H1 (cell line): ENCODE measurements around the gene PROP1.

Source experiments
- E2F6 ChIP-seq: IDR thresholded peaks from 2 replicates; pipeline ENCODE4 v1.6.1; 2012; ENCODE audit warnings: inconsistent platforms
- EP300 ChIP-seq, 2 experiments: IDR thresholded peaks; 1 replicate in 1 of 2; 2 replicates in 1 of 2; pipeline ENCODE4 v1.6.1; 2011 to 2012; ENCODE audit warnings: low read depth in 2 of 2, low read length in 2 of 2, mild to moderate bottlenecking in 2 of 2, borderline replicate concordance in 1 of 2, inconsistent platforms in 1 of 2, moderate library complexity in 1 of 2
- FOSL1 ChIP-seq: IDR thresholded peaks from 2 replicates; pipeline ENCODE4 v1.6.1; 2011; ENCODE audit warnings: mild to moderate bottlenecking, low read depth, low read length, moderate library complexity; ENCODE audit not compliant: insufficient read depth
- JUND ChIP-seq: IDR thresholded peaks from 2 replicates; pipeline ENCODE4 v1.6.1; 2011; ENCODE audit warnings: mild to moderate bottlenecking, improper control_type of control experiment, low read length
- NRF1 ChIP-seq: IDR thresholded peaks from 2 replicates; pipeline ENCODE4 v1.6.1; 2011; ENCODE audit warnings: mild to moderate bottlenecking, low read depth, low read length, improper control_type of control experiment
- POLR2A ChIP-seq, 2 experiments: IDR thresholded peaks; 1 replicate in 1 of 2; 2 replicates in 1 of 2; pipeline ENCODE4 v1.6.1; 2011; ENCODE audit warnings: low read depth in 2 of 2, low read length in 2 of 2, mild to moderate bottlenecking in 2 of 2; ENCODE audit errors: control extremely low read depth in 1 of 2
- POLR2AphosphoS5 ChIP-seq: IDR thresholded peaks from 2 replicates; pipeline ENCODE4 v1.6.1; 2011; ENCODE audit warnings: low read depth, low read length
- RAD21 ChIP-seq, 2 experiments: IDR thresholded peaks in 1 of 2; conservative IDR thresholded peaks in 1 of 2; 2 replicates each; pipeline ENCODE4 v1.6.1; 2011; ENCODE audit warnings: low read depth in 2 of 2, low read length in 2 of 2, improper control_type of control experiment in 1 of 2, inconsistent platforms in 1 of 2, mild to moderate bottlenecking in 1 of 2, moderate library complexity in 1 of 2
- RFX5 ChIP-seq: IDR thresholded peaks from 2 replicates; pipeline ENCODE4 v1.6.1; 2011; ENCODE audit warnings: low read depth, low read length, improper control_type of control experiment, borderline replicate concordance
- TAF1 ChIP-seq: IDR thresholded peaks from 2 replicates; pipeline ENCODE4 v1.6.1; 2011; ENCODE audit warnings: mild to moderate bottlenecking, low read depth, low read length
- TCF12 ChIP-seq: IDR thresholded peaks from 2 replicates; pipeline ENCODE4 v1.6.1; 2011; ENCODE audit warnings: low read depth, mild to moderate bottlenecking, low read length
- USF2 ChIP-seq: IDR thresholded peaks from 2 replicates; pipeline ENCODE4 v1.6.1; 2011; ENCODE audit warnings: low read length, improper control_type of control experiment
- TF ChIP-seq, protein P1 (sequence below): IDR thresholded peaks from 2 replicates; pipeline ENCODE4 v1.6.1; 2011; ENCODE audit warnings: low read depth, mild to moderate bottlenecking, low read length; ENCODE audit not compliant: insufficient read depth
- TF ChIP-seq, protein P2 (sequence below), 3 experiments: IDR thresholded peaks; 1 replicate in 2 of 3; 2 replicates in 1 of 3; pipeline versions ENCODE4 v1.5.1 to v1.6.1; 2011; ENCODE audit warnings: low read length in 3 of 3, mild to moderate bottlenecking in 3 of 3, inconsistent platforms in 2 of 3, low read depth in 1 of 3, moderate library complexity in 1 of 3; ENCODE audit not compliant: insufficient read depth in 1 of 3; ENCODE audit errors: control extremely low read depth in 1 of 3

DNA sequence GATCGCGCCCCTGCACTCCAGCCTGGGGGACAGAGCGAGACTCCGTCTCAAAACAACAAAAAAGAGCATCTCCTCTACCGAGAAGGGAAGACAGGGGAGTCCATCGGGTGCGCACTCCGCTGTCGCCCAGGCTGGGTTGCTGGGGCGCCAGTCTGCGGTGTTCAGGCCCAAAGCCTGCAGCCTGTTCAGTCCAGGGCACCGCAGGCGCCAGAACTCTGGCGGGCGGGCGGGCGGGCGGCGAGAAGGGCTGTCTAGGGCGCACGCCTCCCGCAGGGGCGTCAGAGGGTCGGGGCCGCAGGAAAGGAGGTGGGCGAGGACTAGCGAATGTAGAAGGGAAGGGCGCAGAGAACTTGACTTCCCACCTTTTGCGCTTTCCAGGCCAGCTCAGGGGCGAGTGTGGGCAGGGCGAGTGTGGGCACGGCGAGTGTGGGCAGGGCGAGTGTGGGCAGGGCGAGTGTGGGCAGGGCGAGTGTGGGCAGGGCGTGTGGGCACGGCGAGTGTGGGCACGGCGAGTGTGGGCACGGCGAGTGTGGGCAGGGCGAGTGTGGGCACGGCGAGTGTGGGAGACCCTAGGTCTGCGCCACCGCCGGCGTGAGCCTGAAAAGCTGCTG lies 10.5 kb downstream of the PROP1 start:
- no peak for TF ChIP-seq JUND
- no peak for TF ChIP-seq TAF1
- no peak for TF ChIP-seq RAD21 (IDR thresholded peaks at IDR 0.05 in 1 of 2, conservative IDR thresholded peaks at IDR 0.05 in 1 of 2; ENCODE audit: low read depth in 2 of 2, low read length in 2 of 2)
- no peak for TF ChIP-seq EP300 (IDR thresholded peaks at IDR 0.05; ENCODE audit: borderline replicate concordance in 1 of 2, low read depth in 2 of 2, low read length in 2 of 2)
- TF ChIP-seq NRF1: no peak
- TF ChIP-seq E2F6: no peak
- no peak for TF ChIP-seq POLR2AphosphoS5
- TF ChIP-seq RFX5: no peak
- no peak for TF ChIP-seq FOSL1
- TF ChIP-seq, protein P1, sequence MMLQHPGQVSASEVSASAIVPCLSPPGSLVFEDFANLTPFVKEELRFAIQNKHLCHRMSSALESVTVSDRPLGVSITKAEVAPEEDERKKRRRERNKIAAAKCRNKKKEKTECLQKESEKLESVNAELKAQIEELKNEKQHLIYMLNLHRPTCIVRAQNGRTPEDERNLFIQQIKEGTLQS: no peak
- TF ChIP-seq TCF12: no peak
- TF ChIP-seq, protein P2, sequence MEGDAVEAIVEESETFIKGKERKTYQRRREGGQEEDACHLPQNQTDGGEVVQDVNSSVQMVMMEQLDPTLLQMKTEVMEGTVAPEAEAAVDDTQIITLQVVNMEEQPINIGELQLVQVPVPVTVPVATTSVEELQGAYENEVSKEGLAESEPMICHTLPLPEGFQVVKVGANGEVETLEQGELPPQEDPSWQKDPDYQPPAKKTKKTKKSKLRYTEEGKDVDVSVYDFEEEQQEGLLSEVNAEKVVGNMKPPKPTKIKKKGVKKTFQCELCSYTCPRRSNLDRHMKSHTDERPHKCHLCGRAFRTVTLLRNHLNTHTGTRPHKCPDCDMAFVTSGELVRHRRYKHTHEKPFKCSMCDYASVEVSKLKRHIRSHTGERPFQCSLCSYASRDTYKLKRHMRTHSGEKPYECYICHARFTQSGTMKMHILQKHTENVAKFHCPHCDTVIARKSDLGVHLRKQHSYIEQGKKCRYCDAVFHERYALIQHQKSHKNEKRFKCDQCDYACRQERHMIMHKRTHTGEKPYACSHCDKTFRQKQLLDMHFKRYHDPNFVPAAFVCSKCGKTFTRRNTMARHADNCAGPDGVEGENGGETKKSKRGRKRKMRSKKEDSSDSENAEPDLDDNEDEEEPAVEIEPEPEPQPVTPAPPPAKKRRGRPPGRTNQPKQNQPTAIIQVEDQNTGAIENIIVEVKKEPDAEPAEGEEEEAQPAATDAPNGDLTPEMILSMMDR (IDR thresholded peaks at IDR 0.05; ENCODE audit: control extremely low read depth in 1 of 3, insufficient read depth in 1 of 3, low read depth in 1 of 3, low read length in 3 of 3): no peak
- no peak for TF ChIP-seq POLR2A (IDR thresholded peaks at IDR 0.05; ENCODE audit: control extremely low read depth in 1 of 2, low read depth in 2 of 2, low read length in 2 of 2)
- no peak for TF ChIP-seq USF2
